Trophoblast cell (in vitro differentiated cells and primary cell): ENCODE results near the gene MMAB. TPM values are rescaled to one million over a fixed set of nuclear protein-coding genes. Genes with fewer than 3 reads are reported as not detected.

ENCODE experiments used
- DNase-seq, 2 donors: peaks; one replicate each; pipeline ENCODE4 v3.0.0-alpha.2; 2016
- H2AFZ ChIP-seq: 2 replicates; pipeline ENCODE4 v1.6.1; 2013; ENCODE audit warnings: low read length, moderate library complexity, mild to moderate bottlenecking; ENCODE audit not compliant: insufficient read depth, poor library complexity
- H2AK5ac ChIP-seq: 2 replicates; pipeline ENCODE4 v1.6.1; 2013; ENCODE audit warnings: mild to moderate bottlenecking, low read length
- H2BK120ac ChIP-seq: 2 replicates; pipeline ENCODE4 v1.6.1; 2013; ENCODE audit warnings: low read length, mild to moderate bottlenecking, moderate library complexity; ENCODE audit not compliant: insufficient read depth, poor library complexity
- H2BK12ac ChIP-seq: 2 replicates; pipeline ENCODE4 v1.6.1; 2013; ENCODE audit warnings: mild to moderate bottlenecking, low read length, moderate library complexity
- H2BK5ac ChIP-seq: 2 replicates; pipeline ENCODE4 v1.6.1; 2013; ENCODE audit warnings: low read length, low read depth, moderate library complexity, mild to moderate bottlenecking; ENCODE audit not compliant: poor library complexity
- H3K14ac ChIP-seq: 2 replicates; pipeline ENCODE4 v1.6.1; 2013; ENCODE audit warnings: mild to moderate bottlenecking, low read length
- H3K18ac ChIP-seq: 2 replicates; pipeline ENCODE4 v1.6.1; 2013; ENCODE audit warnings: mild to moderate bottlenecking, low read length
- H3K23ac ChIP-seq: 2 replicates; pipeline ENCODE4 v1.6.1; 2013; ENCODE audit warnings: low read length
- H3K27ac ChIP-seq: 2 replicates; pipeline ENCODE4 v1.5.1; 2013; ENCODE audit warnings: low read depth, mild to moderate bottlenecking, inconsistent platforms, low read length, moderate library complexity
- H3K27me3 ChIP-seq: 2 replicates; pipeline ENCODE4 v1.6.1; 2013; ENCODE audit warnings: inconsistent platforms, mild to moderate bottlenecking, low read length, moderate library complexity; ENCODE audit not compliant: insufficient read depth
- H3K36me3 ChIP-seq, 2 experiments: 1 replicate in 1 of 2; 2 replicates in 1 of 2; pipeline ENCODE4 v1.6.1; 2013; ENCODE audit warnings: low read length in 2 of 2, mild to moderate bottlenecking in 2 of 2, moderate library complexity in 1 of 2; ENCODE audit not compliant: insufficient read depth in 2 of 2, control insufficient read depth in 1 of 2
- H3K4ac ChIP-seq: 2 replicates; pipeline ENCODE4 v1.6.1; 2013; ENCODE audit warnings: low read depth, mild to moderate bottlenecking, low read length, moderate library complexity
- H3K4me1 ChIP-seq, 2 experiments: 1 replicate in 1 of 2; 2 replicates in 1 of 2; pipeline ENCODE4 v1.6.1; 2013; ENCODE audit warnings: low read length in 2 of 2, mild to moderate bottlenecking in 2 of 2, moderate library complexity in 1 of 2; ENCODE audit not compliant: insufficient read depth in 2 of 2, control insufficient read depth in 1 of 2
- H3K4me2 ChIP-seq: 2 replicates; pipeline ENCODE4 v1.6.1; 2013; ENCODE audit warnings: inconsistent platforms, mild to moderate bottlenecking, low read length, moderate library complexity
- H3K4me3 ChIP-seq: 2 replicates; pipeline ENCODE4 v1.5.1; 2013; ENCODE audit warnings: mild to moderate bottlenecking, low read depth, low read length, inconsistent platforms
- H3K79me1 ChIP-seq: one replicate; pipeline ENCODE4 v1.6.1; 2013; ENCODE audit warnings: low read length
- H3K79me2 ChIP-seq: 2 replicates; pipeline ENCODE4 v1.6.1; 2013; ENCODE audit warnings: low read length, mild to moderate bottlenecking; ENCODE audit not compliant: control insufficient read depth, insufficient read depth, poor library complexity
- H3K9ac ChIP-seq: 2 replicates; pipeline ENCODE4 v1.6.1; 2013; ENCODE audit warnings: mild to moderate bottlenecking, low read length
- H3K9me3 ChIP-seq: 2 replicates; pipeline ENCODE4 v1.6.1; 2013; ENCODE audit warnings: low read depth, mild to moderate bottlenecking, control low read depth, inconsistent platforms, low read length; ENCODE audit not compliant: insufficient read depth
- H4K12ac ChIP-seq: 2 replicates; pipeline ENCODE4 v1.6.1; 2013; ENCODE audit warnings: low read depth, mild to moderate bottlenecking, low read length, moderate library complexity
- H4K8ac ChIP-seq: 2 replicates; pipeline ENCODE4 v1.6.1; 2013; ENCODE audit warnings: low read depth, mild to moderate bottlenecking, low read length, moderate library complexity
- H4K91ac ChIP-seq: one replicate; pipeline ENCODE4 v1.6.1; 2013; ENCODE audit warnings: low read depth, mild to moderate bottlenecking, low read length, moderate library complexity
- WGBS: extraction: QIAGEN DNeasy Blood & Tissue Kit; methylation state at CpG from one replicate; pipeline ENCODE4 v1.1.7; 2013; ENCODE audit warnings: missing lambda C conversion rate; ENCODE audit not compliant: insufficient read length, insufficient coverage; ENCODE audit errors: extremely low coverage; 5-methylcytosine and 5-hydroxymethylcytosine counted together
- polyA plus RNA-seq: library from polyadenylated mRNA; stranded (reverse); fragments of 200-250 nt; gene quantifications from 2 replicates; pipeline ENCODE4 v1.2.3, GENCODE V29; 2013

The MMAB gene
- polyA plus RNA-seq, result 21.0 and 23.1 TPM in 2 replicates

DNA sequence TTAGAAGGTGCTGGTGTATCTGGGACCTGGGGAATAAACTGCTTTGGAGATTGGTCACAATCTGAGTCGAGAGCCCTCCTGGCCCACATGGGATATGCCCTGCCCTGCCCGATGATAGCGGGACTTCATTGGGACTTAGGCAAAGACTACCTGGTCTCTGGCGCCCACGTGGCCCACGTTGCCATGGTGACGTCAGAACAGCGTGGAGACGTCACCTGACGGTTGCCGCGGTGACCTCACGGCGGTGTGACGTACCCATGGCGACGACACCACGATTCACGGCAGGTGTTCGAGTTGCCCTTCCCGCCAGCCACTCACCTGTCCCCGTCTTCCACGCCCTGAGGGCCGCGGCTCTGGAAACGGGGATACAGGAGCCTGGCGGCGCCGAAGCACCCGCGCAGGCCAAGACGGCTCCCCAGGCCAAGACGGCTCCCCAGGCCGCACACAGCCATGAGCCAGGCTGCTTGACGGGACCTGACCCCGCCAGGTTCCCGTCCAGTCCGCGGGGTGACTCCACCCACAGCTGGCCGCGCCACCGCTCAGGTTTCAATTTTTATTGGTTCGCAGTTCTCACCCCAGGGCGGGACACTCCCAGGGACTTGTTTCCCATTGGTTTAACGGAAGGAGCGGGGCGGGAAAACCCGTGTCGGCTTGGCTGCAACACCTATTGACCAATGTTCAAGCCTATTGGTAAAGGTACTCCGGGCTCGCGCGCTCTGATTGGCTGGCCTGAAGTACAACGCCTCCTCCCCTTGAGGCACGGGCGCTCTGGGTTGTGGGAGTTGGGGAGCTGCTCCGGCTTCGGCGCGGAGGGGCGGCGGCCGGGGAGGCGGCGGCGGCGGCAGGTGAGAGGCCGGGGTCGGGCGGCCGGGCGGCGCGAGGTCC, at the start of gene MMAB, which contains the start of gene MVK:
TSS of gene MMAB (minus strand) at position 476 of the 885 bp plus-strand sequence. CDS start at position 452, 24 bp downstream.
TSS of gene MVK (plus strand) at position 766 of the 885 bp plus-strand sequence. CDS start 1,029 bp downstream, outside the sequence.
- Histone ChIP-seq H3K18ac (peak within 1 kb of the TSS; percentile 87), H3K23ac (no peak within 1 kb of the TSS), H3K4me1 (peaks cover 5 to 12% of the 10 kb centered on the region in 2 experiments)

DNA sequence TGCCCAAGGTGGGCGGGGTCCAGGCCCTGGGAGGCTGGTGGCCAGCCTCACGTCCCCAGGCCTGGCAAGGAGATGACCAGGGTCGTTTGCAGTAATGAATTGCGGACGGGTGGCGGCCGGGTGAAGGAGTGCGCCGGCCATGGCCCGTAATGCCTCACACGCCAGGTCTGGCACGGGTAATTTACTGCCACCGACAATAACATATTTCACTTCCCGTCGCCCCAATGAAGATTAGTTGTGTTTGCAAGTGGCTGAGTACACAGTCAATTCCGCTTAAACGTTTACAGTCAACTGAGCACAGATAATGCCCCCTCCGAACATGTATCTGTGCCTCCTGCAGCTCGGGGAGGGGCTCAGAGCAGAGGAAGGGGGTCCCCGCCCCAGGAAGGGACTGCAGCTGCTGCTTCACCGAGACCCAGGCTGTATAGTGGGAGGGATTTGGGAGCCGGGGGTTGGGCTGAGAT, 48.6 kb upstream of the MMAB start:
- no peak overlapping the region for H3K14ac ChIP-seq
- no peak overlapping the region for H2BK120ac ChIP-seq
- no peak overlapping the region for H3K4ac ChIP-seq
- H3K4me2 ChIP-seq, result no peak overlapping the region
- H3K4me3 ChIP-seq, result no peak overlapping the region
- H3K23ac ChIP-seq, result no peak overlapping the region
- H2AFZ ChIP-seq, result no peak overlapping the region
- H3K79me2 ChIP-seq, result no peaks in the 10 kb centered on the region
- no peak overlapping the region for H3K18ac ChIP-seq
- no peak overlapping the region for H2BK5ac ChIP-seq
- no CpG with 5 or more reads among the region's 22 CpGs for WGBS
- no peak overlapping the region for H2BK12ac ChIP-seq
- no peak overlapping the region for H2AK5ac ChIP-seq
- no peak overlapping the region for H4K8ac ChIP-seq
- H4K12ac ChIP-seq, result no peak overlapping the region
- H3K36me3 ChIP-seq, result no peaks in the 10 kb centered on the region
- H3K9me3 ChIP-seq, result no peaks in the 10 kb centered on the region
- H4K91ac ChIP-seq, result no peak overlapping the region
- no peak overlapping the region for H3K27ac ChIP-seq
- DNase-seq, result no peak
- no peaks in the 10 kb centered on the region for H3K79me1 ChIP-seq
- no peaks in the 10 kb centered on the region for H3K4me1 ChIP-seq
- H3K9ac ChIP-seq, result no peak overlapping the region
- no peaks in the 10 kb centered on the region for H3K27me3 ChIP-seq

More for the DNA sequence above, at the start of gene MMAB, which contains the start of gene MVK:
- H3K4ac ChIP-seq, result peak within 1 kb of the TSS; percentile 72
- peak; percentile 100 for DNase-seq
- H3K4me3 ChIP-seq, result peak within 1 kb of the TSS; percentile 90
- peak within 1 kb of the TSS; percentile 93 for H4K12ac ChIP-seq
- peak within 1 kb of the TSS; percentile 89 for H2BK5ac ChIP-seq
- WGBS, result no CpG with 5 or more reads among the region's 74 CpGs
- H3K36me3 ChIP-seq, result peaks cover 23 to 28% of the 10 kb centered on the region in 2 experiments
- H3K79me1 ChIP-seq, result peaks cover 8% of the 10 kb centered on the region
- peak within 1 kb of the TSS; percentile 7 for H2BK12ac ChIP-seq
- peak within 1 kb of the TSS; percentile 92 for H3K14ac ChIP-seq
- peak within 1 kb of the TSS; percentile 85 for H2AFZ ChIP-seq
- peak within 1 kb of the TSS; percentile 80 for H3K4me2 ChIP-seq
- H2BK120ac ChIP-seq, result peak within 1 kb of the TSS; percentile 88
- peak within 1 kb of the TSS; percentile 60 for H2AK5ac ChIP-seq
- H3K27ac ChIP-seq, result peak within 1 kb of the TSS; percentile 74
- no peaks in the 10 kb centered on the region for H3K9me3 ChIP-seq
- peak within 1 kb of the TSS; percentile 74 for H4K8ac ChIP-seq
- H3K9ac ChIP-seq, result peak within 1 kb of the TSS; percentile 90
- peak within 1 kb of the TSS; percentile 88 for H4K91ac ChIP-seq
- no peaks in the 10 kb centered on the region for H3K27me3 ChIP-seq
- H3K79me2 ChIP-seq, result peaks cover 5% of the 10 kb centered on the region

DNA sequence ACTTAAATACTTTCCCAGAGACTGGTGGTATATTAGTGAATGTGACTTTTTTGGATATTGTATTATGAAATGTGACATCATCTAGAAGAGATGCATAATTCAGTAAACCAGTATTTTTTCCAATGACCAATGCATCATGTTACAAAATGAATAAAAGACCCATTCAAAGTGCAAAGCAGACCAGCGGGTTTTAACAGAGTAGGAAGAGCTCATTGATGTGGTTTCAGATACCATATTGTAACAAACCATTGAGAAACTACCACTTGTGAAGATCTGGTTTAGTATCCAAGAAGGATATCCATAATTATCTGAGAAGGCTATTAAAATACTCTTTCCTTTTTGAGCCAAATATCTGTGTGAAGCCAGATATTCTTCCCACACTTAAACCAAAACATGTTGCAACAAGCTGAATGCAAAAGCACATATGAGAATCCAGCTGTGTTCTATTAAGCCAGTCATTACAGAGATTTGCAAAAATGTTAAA, 47.9 kb upstream of the MMAB start:
- no peak overlapping the region for H4K12ac ChIP-seq
- no peak overlapping the region for H3K4me2 ChIP-seq
- H3K79me2 ChIP-seq, result no peaks in the 10 kb centered on the region
- no peak overlapping the region for H4K8ac ChIP-seq
- H3K18ac ChIP-seq, result no peak overlapping the region
- H3K79me1 ChIP-seq, result no peaks in the 10 kb centered on the region
- H2BK120ac ChIP-seq, result no peak overlapping the region
- no peak overlapping the region for H3K9ac ChIP-seq
- H3K9me3 ChIP-seq, result no peaks in the 10 kb centered on the region
- H2BK5ac ChIP-seq, result no peak overlapping the region
- H3K23ac ChIP-seq, result no peak overlapping the region
- no peaks in the 10 kb centered on the region for H3K36me3 ChIP-seq
- no peak overlapping the region for H2AFZ ChIP-seq
- no peak overlapping the region for H3K4me3 ChIP-seq
- no peak overlapping the region for H4K91ac ChIP-seq
- no peaks in the 10 kb centered on the region for H3K27me3 ChIP-seq
- H3K4ac ChIP-seq, result no peak overlapping the region
- no peak overlapping the region for H2BK12ac ChIP-seq
- H2AK5ac ChIP-seq, result no peak overlapping the region
- no peaks in the 10 kb centered on the region for H3K4me1 ChIP-seq
- no peak overlapping the region for H3K27ac ChIP-seq
- DNase-seq, result no peak
- no CpG with 5 or more reads among the region's 1 CpG for WGBS
- H3K14ac ChIP-seq, result no peak overlapping the region

DNA sequence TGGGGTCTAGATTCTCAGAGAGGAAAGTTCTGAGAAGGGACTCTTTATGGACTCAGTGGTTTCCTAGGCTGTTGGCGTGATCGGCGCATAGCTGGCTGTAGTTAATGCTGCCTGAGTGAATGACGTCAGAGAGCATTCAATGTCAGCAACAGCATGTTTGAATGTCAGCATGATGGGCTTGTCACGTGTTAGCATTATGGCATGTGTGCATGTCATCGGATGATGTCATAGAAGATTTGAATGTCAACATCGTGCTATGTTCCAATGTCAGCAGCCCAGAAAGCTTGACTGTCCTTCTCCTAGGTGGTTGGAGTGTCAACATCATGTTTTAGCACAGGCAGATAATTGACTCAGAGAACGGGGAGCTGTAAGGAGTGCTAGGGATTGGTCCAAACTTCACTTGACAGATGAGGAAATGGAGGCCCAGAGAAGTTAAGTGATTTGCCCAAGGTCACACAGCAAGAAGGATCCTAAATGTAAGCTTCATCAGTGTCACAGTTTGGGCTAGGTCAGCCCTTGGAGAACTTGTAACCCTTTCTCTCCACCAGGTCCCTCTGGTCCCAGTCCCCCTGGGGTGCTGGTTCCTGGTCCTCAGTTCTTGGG, 45.8 kb upstream of the MMAB start:
- no peaks in the 10 kb centered on the region for H3K4me1 ChIP-seq
- no peak overlapping the region for H4K12ac ChIP-seq
- H3K27ac ChIP-seq, result no peak overlapping the region
- no peak overlapping the region for H3K4me3 ChIP-seq
- no peak for DNase-seq
- H3K9me3 ChIP-seq, result no peaks in the 10 kb centered on the region
- no peak overlapping the region for H2BK5ac ChIP-seq
- H3K9ac ChIP-seq, result no peak overlapping the region
- H3K14ac ChIP-seq, result no peak overlapping the region
- H3K18ac ChIP-seq, result no peak overlapping the region
- H3K27me3 ChIP-seq, result no peaks in the 10 kb centered on the region
- H2BK12ac ChIP-seq, result no peak overlapping the region
- no peaks in the 10 kb centered on the region for H3K79me1 ChIP-seq
- WGBS, result no CpG with 5 or more reads among the region's 8 CpGs
- no peaks in the 10 kb centered on the region for H3K79me2 ChIP-seq
- no peak overlapping the region for H4K91ac ChIP-seq
- no peak overlapping the region for H4K8ac ChIP-seq
- H2AFZ ChIP-seq, result no peak overlapping the region
- no peaks in the 10 kb centered on the region for H3K36me3 ChIP-seq
- H3K4ac ChIP-seq, result no peak overlapping the region
- H3K23ac ChIP-seq, result no peak overlapping the region
- no peak overlapping the region for H3K4me2 ChIP-seq
- H2AK5ac ChIP-seq, result no peak overlapping the region
- H2BK120ac ChIP-seq, result no peak overlapping the region
